ENCODE results near the gene SPAG9. TPM values are rescaled to one million over a fixed set of nuclear protein-coding genes. Genes with fewer than 3 reads are reported as not detected.

SPAG9 gene
- total RNA-seq, 2 donors from 2014 or later: 46.0 to 67.0 TPM

GRCh38 chr17:51044976-51045375 lies 75.7 kb downstream of the SPAG9 start:
- Histone ChIP-seq H3K9ac (ENCODE audit: low read depth in 2 of 2, low read length in 2 of 2) (no peak overlapping the region), H3K36me3 (no peaks in the 10 kb centered on the region), H3K4me1 (no peaks in the 10 kb centered on the region), H3K4me3 (no peak overlapping the region), H3K27ac (no peak overlapping the region), H3K9me3 (no peaks in the 10 kb centered on the region), H3K27me3 (no peaks in the 10 kb centered on the region)
- no peak for DNase-seq
- intact Hi-C loops (cut with DNase I): no loop called here
- TF ChIP-seq CTCF (IDR thresholded peaks at IDR 0.05): no peak

GRCh38 chr17:51036084-51036483 lies 84.6 kb downstream of the SPAG9 start:
- TF ChIP-seq CTCF (IDR thresholded peaks at IDR 0.05): no peak
- no peaks in the 10 kb centered on the region for H3K27me3 ChIP-seq
- no peak overlapping the region for H3K4me3 ChIP-seq
- no peaks in the 10 kb centered on the region for H3K36me3 ChIP-seq
- H3K4me1 ChIP-seq: no peaks in the 10 kb centered on the region
- DNase-seq: no peak
- intact Hi-C loops (cut with DNase I): no loop called here
- no peak overlapping the region for H3K27ac ChIP-seq
- H3K9me3 ChIP-seq: no peaks in the 10 kb centered on the region
- no peak overlapping the region for H3K9ac ChIP-seq (ENCODE audit: low read depth in 2 of 2, low read length in 2 of 2)

GRCh38 chr17:51035431-51035830 lies 85.2 kb downstream of the SPAG9 start:
- no peak for TF ChIP-seq CTCF (IDR thresholded peaks at IDR 0.05)
- no peak overlapping the region for H3K27ac ChIP-seq
- H3K9ac ChIP-seq (ENCODE audit: low read depth in 2 of 2, low read length in 2 of 2): no peak overlapping the region
- H3K9me3 ChIP-seq: no peaks in the 10 kb centered on the region
- no peaks in the 10 kb centered on the region for H3K36me3 ChIP-seq
- H3K4me3 ChIP-seq: no peak overlapping the region
- H3K27me3 ChIP-seq: no peaks in the 10 kb centered on the region
- H3K4me1 ChIP-seq: no peaks in the 10 kb centered on the region
- no peak for DNase-seq
- intact Hi-C loops (cut with DNase I): no loop called here

- H3K9ac ChIP-seq (ENCODE audit: low read depth in 2 of 2, low read length in 2 of 2): no peak overlapping the region
- no peak overlapping the region for H3K4me3 ChIP-seq
- DNase-seq: no peak
- no peaks in the 10 kb centered on the region for H3K36me3 ChIP-seq
- H3K27ac ChIP-seq: no peak overlapping the region
- H3K4me1 ChIP-seq: no peaks in the 10 kb centered on the region
- no peaks in the 10 kb centered on the region for H3K9me3 ChIP-seq
- TF ChIP-seq CTCF (IDR thresholded peaks at IDR 0.05): no peak
- intact Hi-C loops (cut with DNase I): no loop called here
- no peaks in the 10 kb centered on the region for H3K27me3 ChIP-seq
Measured at GRCh38 chr17:51034800-51035199, 85.9 kb downstream of the SPAG9 start.

- Histone ChIP-seq H3K4me3 (no peak overlapping the region), H3K36me3 (no peaks in the 10 kb centered on the region), H3K9me3 (no peaks in the 10 kb centered on the region), H3K27ac (no peak overlapping the region), H3K9ac (ENCODE audit: low read depth in 2 of 2, low read length in 2 of 2) (no peak overlapping the region), H3K27me3 (no peaks in the 10 kb centered on the region), H3K4me1 (no peaks in the 10 kb centered on the region)
- DNase-seq: no peak
- TF ChIP-seq CTCF (IDR thresholded peaks at IDR 0.05): no peak
- intact Hi-C loops (cut with DNase I): no loop called here
Measured at GRCh38 chr17:51032850-51033249, 87.8 kb downstream of the SPAG9 start.

Measured in colonic mucosa (tissue), 4 donors.